Measurements from ENCODE around the gene ADRB2. TPM values are rescaled to one million over a fixed set of nuclear protein-coding genes. Genes with fewer than 3 reads are reported as not detected.
A peak's percentile ranks its signal among the peaks of the same experiment; 100 is the strongest.

The ADRB2 gene
- total RNA-seq, 3 donors from 2014 or later (not counting 1 experiment from before 2014, with no cell fraction given) = 47.1 to 78.9 (median 60.7) TPM

GRCh38 chr5:148781766-148782165, 44.6 kb upstream of the ADRB2 start:
- peaks cover 9% of the 10 kb centered on the region for H3K4me1 ChIP-seq (ENCODE audit: control insufficient read depth, insufficient read depth, low read length)
- DNase-seq (no peak), ATAC-seq (peak in 1 of 3 donors; percentile 48)
- H3K27me3 Mint-ChIP-seq (ENCODE audit: low read depth in 2 of 2) = peaks cover 0 to 3% of the 10 kb centered on the region in 2 donors
- no peak overlapping the region for H3K27ac ChIP-seq (ENCODE audit: low read length)
- no peaks in the 10 kb centered on the region for H3K27me3 ChIP-seq (ENCODE audit: control insufficient read depth, insufficient read depth, low read length)
- intact Hi-C loops (cut with micrococcal nuclease) = no loop called here
- H3K27ac Mint-ChIP-seq = no peak overlapping the region
- H3K9me3 ChIP-seq (ENCODE audit: control insufficient read depth, insufficient read depth, low read length) = no peaks in the 10 kb centered on the region
- no peaks in the 10 kb centered on the region for H3K36me3 Mint-ChIP-seq
- 21% methylated on average over 2 of the region's 2 CpGs for WGBS (ENCODE audit: insufficient coverage)
- no peaks in the 10 kb centered on the region for H3K9me3 Mint-ChIP-seq
- H3K4me3 Mint-ChIP-seq = no peak overlapping the region
- no peak overlapping the region for H3K4me3 ChIP-seq (ENCODE audit: low read length)
- TF ChIP-seq CTCF (IDR thresholded peaks at IDR 0.05) = no peak
- H3K4me1 Mint-ChIP-seq = peaks cover 8 to 10% of the 10 kb centered on the region in 2 donors
- H3K36me3 ChIP-seq (ENCODE audit: control insufficient read depth, insufficient read depth, low read length) = no peaks in the 10 kb centered on the region

GRCh38 chr5:148785223-148785622, 41.2 kb upstream of the ADRB2 start:
- Histone ChIP-seq H3K27me3 (ENCODE audit: control insufficient read depth, insufficient read depth, low read length) (no peaks in the 10 kb centered on the region), H3K4me1 (ENCODE audit: control insufficient read depth, insufficient read depth, low read length) (peaks cover 9% of the 10 kb centered on the region), H3K9me3 (ENCODE audit: control insufficient read depth, insufficient read depth, low read length) (no peaks in the 10 kb centered on the region), H3K4me3 (ENCODE audit: low read length) (no peak overlapping the region), H3K27ac (ENCODE audit: low read length) (no peak overlapping the region), H3K36me3 (ENCODE audit: control insufficient read depth, insufficient read depth, low read length) (no peaks in the 10 kb centered on the region)
- Mint-ChIP-seq H3K4me3 (no peak overlapping the region), H3K4me1 (peaks cover 8 to 10% of the 10 kb centered on the region in 2 donors), H3K36me3 (no peaks in the 10 kb centered on the region), H3K27ac (no peak overlapping the region), H3K27me3 (ENCODE audit: low read depth in 2 of 2) (peaks cover 3 to 4% of the 10 kb centered on the region in 2 donors), H3K9me3 (no peaks in the 10 kb centered on the region)
- no peak for ATAC-seq
- no peak for DNase-seq
- no peak for TF ChIP-seq CTCF (IDR thresholded peaks at IDR 0.05)
- intact Hi-C loops (cut with micrococcal nuclease) = no loop called here

- ATAC-seq = no peak
- Mint-ChIP-seq H3K4me3 (no peak overlapping the region), H3K27ac (no peak overlapping the region), H3K27me3 (ENCODE audit: low read depth in 2 of 2) (peaks cover 3 to 6% of the 10 kb centered on the region in 2 donors), H3K4me1 (peaks cover 6% of the 10 kb centered on the region in 2 donors), H3K9me3 (no peaks in the 10 kb centered on the region), H3K36me3 (no peaks in the 10 kb centered on the region)
- Histone ChIP-seq H3K4me1 (ENCODE audit: control insufficient read depth, insufficient read depth, low read length) (peaks cover 6% of the 10 kb centered on the region), H3K9me3 (ENCODE audit: control insufficient read depth, insufficient read depth, low read length) (no peaks in the 10 kb centered on the region), H3K4me3 (ENCODE audit: low read length) (no peak overlapping the region), H3K27ac (ENCODE audit: low read length) (no peak overlapping the region), H3K36me3 (ENCODE audit: control insufficient read depth, insufficient read depth, low read length) (no peaks in the 10 kb centered on the region), H3K27me3 (ENCODE audit: control insufficient read depth, insufficient read depth, low read length) (no peaks in the 10 kb centered on the region)
- TF ChIP-seq CTCF (IDR thresholded peaks at IDR 0.05) = no peak
- intact Hi-C loops (cut with micrococcal nuclease) = no loop called here
- no peak for DNase-seq
Observed at GRCh38 chr5:148786456-148786855, 40.0 kb upstream of the ADRB2 start.

- ATAC-seq = no peak
- 90% methylated on average over 5 of the region's 6 CpGs for WGBS (ENCODE audit: insufficient coverage)
- H3K36me3 ChIP-seq (ENCODE audit: control insufficient read depth, insufficient read depth, low read length) = no peaks in the 10 kb centered on the region
- H3K27ac ChIP-seq (ENCODE audit: low read length) = no peak overlapping the region
- Mint-ChIP-seq H3K36me3 (no peaks in the 10 kb centered on the region), H3K4me1 (peaks cover 0 to 2% of the 10 kb centered on the region in 2 donors), H3K27ac (no peak overlapping the region), H3K4me3 (no peak overlapping the region), H3K9me3 (no peaks in the 10 kb centered on the region), H3K27me3 (ENCODE audit: low read depth in 2 of 2) (peaks cover 3 to 6% of the 10 kb centered on the region in 2 donors)
- no peak for TF ChIP-seq CTCF (IDR thresholded peaks at IDR 0.05)
- no peak for DNase-seq
- no peaks in the 10 kb centered on the region for H3K27me3 ChIP-seq (ENCODE audit: control insufficient read depth, insufficient read depth, low read length)
- no peak overlapping the region for H3K4me3 ChIP-seq (ENCODE audit: low read length)
- no peaks in the 10 kb centered on the region for H3K9me3 ChIP-seq (ENCODE audit: control insufficient read depth, insufficient read depth, low read length)
- no peaks in the 10 kb centered on the region for H3K4me1 ChIP-seq (ENCODE audit: control insufficient read depth, insufficient read depth, low read length)
- intact Hi-C loops (cut with micrococcal nuclease) = no loop called here
Observed at GRCh38 chr5:148788636-148789035, 37.8 kb upstream of the ADRB2 start.
